H1 (cell line): ENCODE data around the gene GABRP. TPM values are rescaled to one million over a fixed set of nuclear protein-coding genes. Genes with fewer than 3 reads are reported as not detected.

ENCODE experiments used
- CTCF ChIA-PET: fragments of 300-600 bp; sonication (Branson Sonifier 250); formaldehyde crosslinking; loops from one replicate; lab custom pipeline; 2021; ENCODE audit not compliant: partially characterized antibody; lab: Charles Lee
- POLR2A ChIA-PET: fragments of 300-600 bp; sonication (Branson Sonifier 250); formaldehyde crosslinking; loops from one replicate; lab custom pipeline; 2021; ENCODE audit warnings: inconsistent platforms; ENCODE audit not compliant: partially characterized antibody; lab: Charles Lee
- DNase-seq, 2 experiments: peaks; one replicate each; pipeline versions ENCODE4 v3.0.0 to v3.0.0-alpha.2; 2010 to 2022; ENCODE audit warnings: low spot score in 2 of 2, low read depth in 1 of 2, mixed read lengths in 1 of 2
- FAIRE-seq: peaks from 2 replicates; lab custom pipeline; 2011; peaks lifted over from hg19 to GRCh38; lab: Jason Lieb, UNC
- H2AFZ ChIP-seq: 2 replicates; pipeline ENCODE4 v1.8.1; 2012; ENCODE audit warnings: low read length, inconsistent platforms
- H2AK5ac ChIP-seq: 2 replicates; pipeline ENCODE4 v1.6.1; 2013; ENCODE audit warnings: low read depth, low read length
- H2BK120ac ChIP-seq: replicated peaks from 2 replicates; pipeline ENCODE3; 2013; ENCODE audit warnings: low read depth, low read length, inconsistent platforms
- H2BK12ac ChIP-seq: 2 replicates; pipeline ENCODE4 v1.6.1; 2013; ENCODE audit warnings: low read depth, low read length
- H2BK15ac ChIP-seq: 2 replicates; pipeline ENCODE4 v1.6.1; 2013; ENCODE audit warnings: low read length
- H2BK20ac ChIP-seq: 2 replicates; pipeline ENCODE4 v1.6.1; 2013; ENCODE audit warnings: low read length
- H2BK5ac ChIP-seq: 2 replicates; pipeline ENCODE4 v1.6.1; 2013; ENCODE audit warnings: low read depth, low read length
- H3K14ac ChIP-seq: 2 replicates; pipeline ENCODE4 v1.6.1; 2013; ENCODE audit warnings: inconsistent platforms; ENCODE audit not compliant: insufficient read length
- H3K18ac ChIP-seq: 2 replicates; pipeline ENCODE4 v1.6.1; 2013; ENCODE audit warnings: low read length; ENCODE audit errors: extremely low read depth
- H3K23ac ChIP-seq: 2 replicates; pipeline ENCODE4 v1.6.1; 2013; ENCODE audit warnings: inconsistent platforms; ENCODE audit not compliant: insufficient read length
- H3K23me2 ChIP-seq: 2 replicates; pipeline ENCODE4 v1.6.1; 2013; ENCODE audit warnings: low read depth, low read length
- H3K27ac ChIP-seq: 2 replicates; pipeline ENCODE4 v1.6.1; 2011; ENCODE audit warnings: low read depth, low read length, inconsistent platforms
- H3K27me3 ChIP-seq, 4 experiments: replicated peaks in 1 of 4; 1 replicate in 1 of 4; 2 replicates in 3 of 4; pipeline versions ENCODE4 v1.6.1 to v1.8.1; 2011 to 2013; ENCODE audit warnings: low read length in 3 of 4, mild to moderate bottlenecking in 3 of 4, inconsistent platforms in 2 of 4, mixed read lengths in 2 of 4, moderate library complexity in 1 of 4; ENCODE audit not compliant: control insufficient read depth in 3 of 4, insufficient read depth in 3 of 4; ENCODE audit errors: extremely low read depth in 1 of 4
- H3K36me3 ChIP-seq, 4 experiments: 2 replicates each; pipeline versions ENCODE4 v1.6.1 to v1.8.1; 2011 to 2013; ENCODE audit warnings: mild to moderate bottlenecking in 4 of 4, low read length in 3 of 4, moderate library complexity in 2 of 4, control low read depth in 1 of 4, inconsistent platforms in 1 of 4; ENCODE audit not compliant: insufficient read depth in 4 of 4, control insufficient read depth in 2 of 4
- H3K4ac ChIP-seq: replicated peaks from 2 replicates; pipeline ENCODE3; 2013; ENCODE audit warnings: low read length, low read depth, mixed read lengths, inconsistent platforms; ENCODE audit not compliant: insufficient read length
- H3K4me1 ChIP-seq, 4 experiments: replicated peaks in 1 of 4; 1 replicate in 1 of 4; 2 replicates in 3 of 4; pipeline versions ENCODE4 v1.6.1 to v1.8.1; 2011 to 2013; ENCODE audit warnings: low read length in 3 of 4, inconsistent platforms in 2 of 4, mixed read lengths in 1 of 4; ENCODE audit not compliant: insufficient read depth in 4 of 4, control insufficient read depth in 3 of 4
- H3K4me2 ChIP-seq, 2 experiments: 2 replicates each; pipeline versions ENCODE4 v1.6.1 to v1.8.1; 2011 to 2013; ENCODE audit warnings: low read depth in 2 of 2, low read length in 2 of 2, control low read depth in 1 of 2, inconsistent platforms in 1 of 2, mild to moderate bottlenecking in 1 of 2; ENCODE audit not compliant: insufficient read depth in 1 of 2
- H3K4me3 ChIP-seq, 4 experiments: fragments of 200-600, 300-600 bp in 1 of 4; sonication (generic), shearing (Covaris generic), sonication (Bioruptor Twin) in 1 of 4; 2 replicates each; pipeline versions ENCODE4 v1.5.1 to v1.8.1; 2011 to 2016; ENCODE audit warnings: low read length in 4 of 4, low read depth in 3 of 4, control low read depth in 2 of 4, inconsistent platforms in 2 of 4, mild to moderate bottlenecking in 2 of 4, mixed read lengths in 1 of 4, moderate library complexity in 1 of 4; ENCODE audit not compliant: insufficient read depth in 2 of 4; ENCODE audit errors: extremely low read depth in 1 of 4
- H3K56ac ChIP-seq: replicated peaks from 2 replicates; pipeline ENCODE3; 2013; ENCODE audit warnings: low read depth, mild to moderate bottlenecking, mixed read lengths, low read length, inconsistent platforms; ENCODE audit not compliant: insufficient read length
- H3K79me1 ChIP-seq: 2 replicates; pipeline ENCODE4 v1.6.1; 2013; ENCODE audit warnings: low read depth, low read length, control low read depth
- H3K79me2 ChIP-seq, 2 experiments: 2 replicates each; pipeline versions ENCODE4 v1.6.1 to v1.8.1; 2012 to 2013; ENCODE audit warnings: low read length in 2 of 2, mild to moderate bottlenecking in 2 of 2, inconsistent platforms in 1 of 2; ENCODE audit not compliant: insufficient read depth in 2 of 2, control insufficient read depth in 1 of 2
- H3K9ac ChIP-seq, 4 experiments: replicated peaks in 1 of 4; 1 replicate in 1 of 4; 2 replicates in 3 of 4; pipeline versions ENCODE4 v1.6.1 to v1.8.1; 2011 to 2013; ENCODE audit warnings: low read depth in 3 of 4, low read length in 3 of 4, control low read depth in 2 of 4, mild to moderate bottlenecking in 2 of 4, moderate library complexity in 2 of 4, inconsistent platforms in 1 of 4; ENCODE audit errors: extremely low read depth in 1 of 4
- H3K9me3 ChIP-seq, 2 experiments: 2 replicates each; pipeline versions ENCODE4 v1.6.1 to v1.8.1; 2012 to 2013; ENCODE audit warnings: mild to moderate bottlenecking in 2 of 2, moderate library complexity in 2 of 2, control low read depth in 1 of 2, inconsistent platforms in 1 of 2, low read depth in 1 of 2, low read length in 1 of 2, mixed read lengths in 1 of 2; ENCODE audit not compliant: insufficient read depth in 2 of 2
- H4K20me1 ChIP-seq, 2 experiments: replicated peaks in 1 of 2; 2 replicates each; pipeline versions ENCODE3 to v1.8.1; 2011 to 2013; ENCODE audit warnings: inconsistent platforms in 2 of 2, low read length in 2 of 2, mild to moderate bottlenecking in 1 of 2; ENCODE audit not compliant: insufficient read depth in 2 of 2, control insufficient read depth in 1 of 2
- H4K5ac ChIP-seq: 2 replicates; pipeline ENCODE4 v1.6.1; 2013; ENCODE audit warnings: low read length, low read depth, mixed read lengths, inconsistent platforms; ENCODE audit not compliant: insufficient read length
- H4K8ac ChIP-seq: 2 replicates; pipeline ENCODE4 v1.8.0; 2013; ENCODE audit warnings: mild to moderate bottlenecking, moderate library complexity, low read length, inconsistent platforms; ENCODE audit not compliant: insufficient read depth; ENCODE audit errors: extremely low read depth
- H4K91ac ChIP-seq: replicated peaks from 2 replicates; pipeline ENCODE3; 2013; ENCODE audit warnings: low read length, mixed read lengths, inconsistent platforms; ENCODE audit not compliant: insufficient read length
- CEBPB ChIP-seq: IDR thresholded peaks from 2 replicates; pipeline ENCODE4 v1.6.1; 2012; ENCODE audit warnings: low read depth, low read length
- SUZ12 ChIP-seq: fragments of 200-600 bp; sonication (generic); IDR thresholded peaks from 2 replicates; pipeline ENCODE4 v1.6.1; 2012; ENCODE audit warnings: mild to moderate bottlenecking, inconsistent platforms, low read length, moderate library complexity, mixed read lengths
- TEAD4 ChIP-seq: IDR thresholded peaks from 2 replicates; pipeline ENCODE4 v1.6.1; 2012; ENCODE audit warnings: low read depth, low read length, inconsistent platforms, mixed read lengths
- WGBS, 2 experiments: shearing (Covaris generic) in 1 of 2; methylation state at CpG; one replicate each; pipeline versions ENCODE4 v1.1.6 to v1.1.7; 2013 to 2015; ENCODE audit warnings: low lambda C conversion rate in 2 of 2, mixed read lengths in 2 of 2, inconsistent platforms in 1 of 2, low coverage in 1 of 2, missing lambda C conversion rate in 1 of 2; ENCODE audit not compliant: insufficient replicate concordance in 2 of 2, insufficient coverage in 1 of 2, insufficient read length in 1 of 2; ENCODE audit errors: extremely low coverage in 1 of 2, missing lambda C conversion rate in 1 of 2; 5-methylcytosine and 5-hydroxymethylcytosine counted together
- polyA plus RNA-seq, 7 experiments: library from polyadenylated mRNA; depleted of rRNA in 3 of 7; stranded (reverse) in 5 of 7; unstranded in 2 of 7; fragments of >200 nt in 5 of 7; fragments of 200-250 nt in 2 of 7; gene quantifications; 1 replicate in 5 of 7; 2 replicates in 1 of 7; 4 replicates in 1 of 7; pipeline versions ENCODE4 v1.2.1 to v1.2.3, GENCODE V29; 2011 to 2013; ENCODE audit warnings: missing spikeins in 2 of 7, mixed read lengths in 2 of 7
- total RNA-seq: library from RNA; stranded (reverse); fragmentation: NEBNext Ultra II Directional; extraction: Animal tissue kit (Norgen Biotek cat#: 25700); gene quantifications from 2 replicates; pipeline ENCODE4 v1.2.1, GENCODE V29; 2021

GABRP gene
- total and polyA plus RNA-seq, 2 of the 8 experiments (the other 6 are each of a cell fraction or from before 2014, with no cell fraction given): 3.7 to 4.0 TPM

DNA sequence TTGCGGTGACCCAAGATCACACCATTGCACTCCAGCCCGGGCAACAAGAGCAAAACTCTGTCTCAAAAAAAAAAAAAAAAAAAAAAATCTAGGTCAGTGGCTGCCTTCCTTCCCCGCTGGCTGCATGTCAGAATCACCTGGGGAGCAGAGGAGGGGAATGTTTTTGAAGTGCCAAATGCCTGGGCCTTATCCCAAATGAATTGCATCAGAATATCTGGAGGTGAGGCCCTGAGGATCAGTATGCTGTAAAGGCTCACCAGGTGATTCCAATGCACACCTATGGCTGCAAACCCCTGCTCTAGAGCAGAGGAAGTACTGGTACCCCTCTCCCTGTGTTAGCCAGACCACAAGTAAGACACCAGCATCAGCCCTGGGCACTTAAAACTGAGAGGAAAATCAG lies 44.7 kb upstream of the GABRP start:
- H2BK15ac ChIP-seq: no peak overlapping the region
- no peak overlapping the region for H3K23ac ChIP-seq
- WGBS, 2 experiments: 44% methylated on average over 1 of the region's 3 CpGs; no CpG with 5 or more reads in 1 of the 2 experiments
- H3K4me3 ChIP-seq: no peak overlapping the region
- no peaks in the 10 kb centered on the region; a peak in 2 of 4 replicates for H3K9me3 ChIP-seq
- H4K91ac ChIP-seq: no peak overlapping the region
- no peak overlapping the region for H4K8ac ChIP-seq
- no peak overlapping the region for H2AFZ ChIP-seq
- POLR2A ChIA-PET: no interaction called here
- no peak overlapping the region for H2BK120ac ChIP-seq
- no peaks in the 10 kb centered on the region for H3K79me2 ChIP-seq
- H4K20me1 ChIP-seq: no peaks in the 10 kb centered on the region
- H2BK20ac ChIP-seq: no peak overlapping the region
- no peak overlapping the region for H3K9ac ChIP-seq
- CTCF ChIA-PET: interaction anchor here (0.6 to 21.2 kb wide), 4 partner anchors 16 to 380 kb away, joined by 5 to 650 read pairs (median 6); partner anchors contain the start of gene GABRP
- H2AK5ac ChIP-seq: no peak overlapping the region
- no peak overlapping the region for H3K56ac ChIP-seq
- H3K36me3 ChIP-seq: no peaks in the 10 kb centered on the region
- H3K27ac ChIP-seq: no peak overlapping the region
- DNase-seq (peak in 1 of 2 experiments; percentile 44), FAIRE-seq (no peak)
- no peak overlapping the region for H3K4ac ChIP-seq
- H2BK5ac ChIP-seq: 0 out of 2 replicates have a peak overlapping the region, but pooled peaks have one; percentile 36
- H3K18ac ChIP-seq: no peak overlapping the region
- no peaks in the 10 kb centered on the region; a peak in 1 of 7 replicates for H3K27me3 ChIP-seq
- H3K14ac ChIP-seq: no peak overlapping the region
- no peak overlapping the region for H4K5ac ChIP-seq
- H3K4me1 ChIP-seq: peaks cover 4 to 15% (median 6%) of the 10 kb centered on the region in 4 experiments; a peak in 6 of 7 replicates
- no peak overlapping the region for H2BK12ac ChIP-seq
- no peaks in the 10 kb centered on the region for H3K23me2 ChIP-seq
- no peak overlapping the region for H3K4me2 ChIP-seq
- H3K79me1 ChIP-seq: no peaks in the 10 kb centered on the region
- TF ChIP-seq TEAD4 (peak; percentile 60), SUZ12 (no peak), CEBPB (peak; percentile 40; the same call in 1 of the 2 replicates)
